Mucosa of descending colon (tissue), 3 donors: ENCODE results near the gene PLEKHG5. TPM values are rescaled to one million over a fixed set of nuclear protein-coding genes. Genes with fewer than 3 reads are reported as not detected.

ENCODE experiments used
- ATAC-seq: fragments of 200-7000 bp; cut with Tn5 transposase; one replicate; pipeline ENCODE4 v1.9.1; 2020; ENCODE audit warnings: mild to moderate bottlenecking, moderate library complexity
- DNase-seq, 3 donors: peaks; one replicate each; pipeline ENCODE4 v3.0.0-alpha.2; 2020
- H3K36me3 ChIP-seq: fragments of 200-600 bp; one replicate; pipeline ENCODE4 v1.8.0; 2021; ENCODE audit warnings: low read depth, mild to moderate bottlenecking
- H3K4me1 ChIP-seq: fragments of 200-600 bp; one replicate; pipeline ENCODE4 v1.8.0; 2021; ENCODE audit warnings: low read depth, mild to moderate bottlenecking
- H3K4me3 ChIP-seq: fragments of 200-600 bp; one replicate; pipeline ENCODE4 v1.8.0; 2021; ENCODE audit warnings: mild to moderate bottlenecking
- H3K9me3 ChIP-seq: fragments of 200-600 bp; one replicate; pipeline ENCODE4 v1.8.0; 2021; ENCODE audit warnings: mild to moderate bottlenecking
- CTCF ChIP-seq: fragments of 200-600 bp; IDR thresholded peaks from one replicate; pipeline ENCODE4 v1.8.0; 2022; ENCODE audit warnings: antibody characterized with exemption, mild to moderate bottlenecking
- intact Hi-C, 2 donors: fragments of 100-400 bp; cut with DNase I in 1 of 2; cut with micrococcal nuclease in 1 of 2; formaldehyde crosslinking; loops; one replicate each; pipeline versions ENCODE4 v1.11.0 to v1.11.1; 2022; cut with DNase I, micrococcal nuclease
- total RNA-seq, 3 donors: library from RNA; stranded (reverse); fragmentation: NEBNext Ultra II Directional in 2 of 3; extraction: Animal tissue kit (Norgen Biotek cat#: 25700) in 2 of 3; gene quantifications; one replicate each; pipeline versions ENCODE4 v1.2.1 to v1.2.4, GENCODE V29; 2021 to 2023
- donor health status: DM: no; HTN: no; CAD: no; lungs with moderate emphysema.
- donor health status: DM: no; HTN: no; CAD: no.
- donor health status: DM: no; HTN: yes; CAD: no.

PLEKHG5 gene
- total RNA-seq, 3 donors from 2014 or later: 20.1 to 32.9 (median 20.2) TPM

- no peak for TF ChIP-seq CTCF
- intact Hi-C loops: no loop called here
- H3K4me1 ChIP-seq: peaks cover 43% of the 10 kb centered on the region
- H3K9me3 ChIP-seq: no peaks in the 10 kb centered on the region
- H3K4me3 ChIP-seq: no peak overlapping the region
- peak; percentile 74 to 84 (median 75) for DNase-seq
- ATAC-seq: peak; percentile 44
- H3K36me3 ChIP-seq: no peaks in the 10 kb centered on the region
Observed at GRCh38 chr1:6473974-6474814, 17.3 kb downstream of the PLEKHG5 start.

- no peak for ATAC-seq
- intact Hi-C loops: no loop called here
- no peak for DNase-seq
- H3K36me3 ChIP-seq: no peaks in the 10 kb centered on the region
- H3K4me1 ChIP-seq: peaks cover 43% of the 10 kb centered on the region
- H3K9me3 ChIP-seq: no peaks in the 10 kb centered on the region
- no peak for TF ChIP-seq CTCF
- no peak overlapping the region for H3K4me3 ChIP-seq
Observed at GRCh38 chr1:6473156-6473555, 18.3 kb downstream of the PLEKHG5 start.

- DNase-seq: peak in 2 of 3 donors; percentile 80 to 82
- no peak overlapping the region for H3K4me3 ChIP-seq
- no peaks in the 10 kb centered on the region for H3K9me3 ChIP-seq
- peak; percentile 19 for ATAC-seq
- intact Hi-C loops: no loop called here
- peaks cover 43% of the 10 kb centered on the region for H3K4me1 ChIP-seq
- H3K36me3 ChIP-seq: no peaks in the 10 kb centered on the region
- peak; percentile 45 for TF ChIP-seq CTCF
Observed at GRCh38 chr1:6472391-6472790, 19.1 kb downstream of the PLEKHG5 start.

- peak; percentile 78 for ATAC-seq
- Histone ChIP-seq H3K4me3 (no peak overlapping the region), H3K4me1 (peaks cover 43% of the 10 kb centered on the region), H3K36me3 (no peaks in the 10 kb centered on the region), H3K9me3 (no peaks in the 10 kb centered on the region)
- no peak for TF ChIP-seq CTCF
- intact Hi-C loops: no loop called here
- peak; percentile 87 to 92 (median 87) for DNase-seq
Observed at GRCh38 chr1:6471970-6472368, 19.5 kb downstream of the PLEKHG5 start.

- Histone ChIP-seq H3K4me3 (no peak overlapping the region), H3K9me3 (no peaks in the 10 kb centered on the region), H3K36me3 (no peaks in the 10 kb centered on the region), H3K4me1 (peaks cover 38% of the 10 kb centered on the region)
- peak; percentile 80 for ATAC-seq
- DNase-seq: peak; percentile 92 to 95 (median 94)
- TF ChIP-seq CTCF: no peak
- intact Hi-C loops: no loop called here
Observed at GRCh38 chr1:6471086-6471969, 20.1 kb downstream of the PLEKHG5 start.
